Measurements from ENCODE around the gene CSNK1G1.

DNA sequence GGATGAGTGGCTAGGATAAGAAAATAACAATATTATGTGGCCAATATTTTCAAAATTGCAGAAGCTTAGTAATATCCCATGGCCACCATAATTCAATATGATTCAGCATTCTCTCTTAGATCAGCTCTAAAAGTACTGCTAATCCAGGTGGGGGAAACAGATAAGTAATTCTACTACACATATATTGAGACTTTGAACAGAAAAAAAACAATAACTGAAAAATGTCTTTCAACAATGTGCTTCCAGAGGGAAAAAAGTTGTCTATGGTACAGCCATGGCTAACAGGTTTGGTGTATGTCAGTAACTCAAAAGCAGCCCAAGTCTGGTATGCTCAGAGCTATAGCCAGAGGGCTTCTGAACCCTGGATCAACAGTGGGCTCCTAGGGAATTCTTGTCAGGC is 150.8 kb downstream of the CSNK1G1 start:
- TF ChIP-seq GATA2 (IDR thresholded peaks at IDR 0.05; ENCODE audit: low read depth, low read length): no peak
- no peak for TF ChIP-seq GATA3 (IDR thresholded peaks at IDR 0.05; ENCODE audit: low read depth, low read length)

All from SH-SY5Y (cell line).